HG02763 (cell line): ENCODE measurements around the gene NAA40.

Experiments used
- ATAC-seq: cut with Tn5 transposase; IDR thresholded peaks from one replicate; pipeline ENCODE4 v1.9.1; 2021; ENCODE audit warnings: mild to moderate bottlenecking, moderate library complexity; ENCODE audit not compliant: unreplicated experiment

The NAA40 gene

DNA sequence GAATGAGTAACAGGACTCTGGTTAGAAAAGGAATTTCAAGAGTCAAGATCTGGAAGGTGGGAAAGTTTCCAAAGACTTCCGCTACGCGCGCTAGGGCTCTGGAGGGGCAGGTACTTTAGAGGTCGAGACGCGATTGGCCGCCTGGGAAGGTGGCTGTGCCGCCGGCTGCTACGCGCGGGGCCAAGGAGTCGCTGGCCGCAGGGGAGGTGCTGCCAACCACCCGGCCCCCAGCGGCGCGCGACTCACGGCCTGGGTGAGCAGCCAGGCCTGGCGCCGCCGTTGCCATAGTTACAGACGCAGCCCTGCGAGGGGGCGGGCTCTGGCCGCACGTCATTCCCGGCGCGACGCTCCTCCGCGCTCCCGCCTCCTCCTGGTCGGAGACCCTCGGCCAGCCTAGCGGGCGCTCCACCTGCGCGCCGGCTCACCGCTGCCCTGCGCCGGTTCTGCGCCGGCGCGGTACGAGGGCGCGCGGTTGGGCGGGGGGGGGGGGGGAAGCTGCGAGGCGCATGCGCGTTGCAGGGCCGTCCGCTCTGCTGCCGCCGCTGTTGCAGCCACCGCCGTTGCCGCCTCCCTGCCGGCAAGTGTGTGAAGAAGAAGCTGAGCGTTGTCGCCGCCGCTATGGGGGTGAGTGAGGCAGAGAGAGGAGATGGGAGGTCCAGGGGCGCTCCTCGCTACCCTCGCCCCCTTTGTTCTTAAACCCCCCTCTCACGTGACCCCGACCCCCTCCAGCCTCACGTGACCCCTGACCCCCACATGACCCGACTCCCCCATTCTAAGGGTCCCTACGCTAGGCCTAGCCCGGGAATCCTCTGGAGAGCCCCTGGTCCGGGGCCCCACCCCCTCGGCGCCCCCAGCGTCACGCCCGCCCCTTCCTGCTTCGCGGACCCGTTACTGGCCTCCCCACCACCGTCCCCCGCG lies at the start of gene NAA40:
NAA40 (plus strand) TSS at position 524 of the 918 bp plus-strand sequence; CDS start at position 619, 95 bp downstream.
- peak; percentile 95 for ATAC-seq

DNA sequence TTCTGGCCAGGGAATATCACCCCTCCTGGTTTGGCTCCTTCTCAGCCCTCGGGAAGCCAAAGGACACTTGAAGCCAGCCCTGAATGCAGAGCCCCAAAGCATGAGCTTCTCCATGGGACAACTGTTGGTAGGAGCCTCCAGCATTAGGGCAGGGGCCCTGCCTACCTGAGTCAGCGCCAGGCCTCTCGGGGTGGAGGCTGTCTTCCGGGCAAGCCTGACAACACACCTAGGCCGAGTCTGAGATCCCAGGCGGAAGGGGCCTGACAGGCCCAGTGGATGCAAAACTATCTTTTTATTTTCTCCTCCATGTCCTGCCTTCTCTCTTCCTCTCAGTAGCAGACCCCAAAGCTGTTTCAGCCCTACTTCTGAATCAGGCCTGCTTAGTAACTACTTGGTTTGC lies 49.5 kb upstream of the NAA40 start:
- ATAC-seq, result no peak

DNA sequence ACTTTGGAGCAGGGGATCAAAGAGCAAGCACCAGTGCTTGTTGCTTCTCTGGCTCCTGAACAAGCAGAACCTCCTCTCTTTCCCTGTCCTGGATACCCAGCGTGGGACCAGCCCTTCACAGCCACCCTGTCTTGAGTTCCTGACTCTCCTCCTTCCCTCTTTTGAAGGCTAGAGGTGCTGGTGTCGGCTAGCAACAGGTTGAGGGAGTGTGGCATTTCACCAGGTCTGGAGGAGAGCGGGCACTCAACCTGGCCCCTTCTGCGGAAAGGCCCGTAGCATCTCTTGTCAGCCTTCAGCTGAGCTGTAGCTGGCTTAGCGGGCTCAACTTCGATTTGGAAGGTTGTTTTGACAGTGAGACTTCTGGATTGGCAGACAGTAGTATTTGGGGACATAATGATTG lies 48.4 kb upstream of the NAA40 start:
- no peak for ATAC-seq

DNA sequence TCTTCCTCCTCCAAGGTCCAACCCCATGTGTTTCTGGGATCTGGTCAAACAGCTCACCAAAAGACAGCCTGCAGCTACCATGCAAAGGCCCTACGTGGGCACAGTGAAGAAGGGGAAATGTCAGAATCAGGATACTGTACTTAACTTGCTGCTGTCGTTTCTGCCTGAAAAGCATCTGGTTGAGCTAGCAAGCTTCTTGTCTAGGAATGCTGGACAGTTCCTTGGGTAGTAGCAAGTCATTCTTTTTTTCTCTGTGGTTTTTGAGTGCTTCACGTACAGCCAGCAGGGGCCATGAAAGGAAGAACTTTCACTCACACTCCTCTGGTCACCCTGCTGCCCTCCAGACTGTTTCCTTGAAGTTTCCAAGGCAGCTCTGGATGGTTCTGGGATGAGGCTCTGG lies 46.6 kb upstream of the NAA40 start:
- ATAC-seq, result no peak

DNA sequence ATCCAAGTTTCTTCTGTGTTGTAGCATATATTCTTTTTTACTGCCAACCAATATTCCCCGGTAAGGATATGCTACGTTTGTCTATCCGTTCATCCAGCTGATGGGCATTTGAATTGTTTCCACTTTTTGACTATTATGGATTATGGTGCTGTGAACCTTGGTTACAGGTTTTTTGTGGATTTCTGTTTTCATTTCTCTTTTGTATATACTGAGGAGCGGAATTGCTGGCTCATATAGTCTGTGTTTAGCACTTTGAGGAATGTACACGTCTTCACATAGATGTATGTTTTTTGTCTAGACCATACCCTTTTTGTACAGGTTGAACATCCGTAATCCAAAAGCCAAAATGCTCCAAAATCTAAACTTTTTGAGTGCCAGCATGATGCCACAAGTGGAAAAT lies 45.4 kb upstream of the NAA40 start:
- no peak for ATAC-seq

DNA sequence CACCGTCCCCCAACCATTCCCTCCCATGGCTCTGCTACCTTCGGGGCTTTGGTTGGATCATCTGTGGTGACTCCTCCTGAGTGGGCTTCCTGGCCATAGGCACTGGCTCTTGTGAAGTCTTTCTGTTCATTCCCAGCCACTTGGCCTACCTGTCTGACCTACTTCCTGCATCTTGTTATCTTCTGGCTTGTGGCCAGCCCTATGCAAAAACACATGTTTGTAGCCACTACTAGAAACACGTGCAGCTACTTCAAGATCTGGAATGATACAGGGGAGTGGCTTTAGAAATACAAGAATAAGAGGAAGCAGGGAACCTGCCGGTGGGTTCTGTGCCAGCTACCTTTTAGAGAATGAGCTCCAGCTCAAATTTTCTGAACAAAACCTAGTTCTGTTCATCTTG lies 42.7 kb upstream of the NAA40 start:
- no peak for ATAC-seq

DNA sequence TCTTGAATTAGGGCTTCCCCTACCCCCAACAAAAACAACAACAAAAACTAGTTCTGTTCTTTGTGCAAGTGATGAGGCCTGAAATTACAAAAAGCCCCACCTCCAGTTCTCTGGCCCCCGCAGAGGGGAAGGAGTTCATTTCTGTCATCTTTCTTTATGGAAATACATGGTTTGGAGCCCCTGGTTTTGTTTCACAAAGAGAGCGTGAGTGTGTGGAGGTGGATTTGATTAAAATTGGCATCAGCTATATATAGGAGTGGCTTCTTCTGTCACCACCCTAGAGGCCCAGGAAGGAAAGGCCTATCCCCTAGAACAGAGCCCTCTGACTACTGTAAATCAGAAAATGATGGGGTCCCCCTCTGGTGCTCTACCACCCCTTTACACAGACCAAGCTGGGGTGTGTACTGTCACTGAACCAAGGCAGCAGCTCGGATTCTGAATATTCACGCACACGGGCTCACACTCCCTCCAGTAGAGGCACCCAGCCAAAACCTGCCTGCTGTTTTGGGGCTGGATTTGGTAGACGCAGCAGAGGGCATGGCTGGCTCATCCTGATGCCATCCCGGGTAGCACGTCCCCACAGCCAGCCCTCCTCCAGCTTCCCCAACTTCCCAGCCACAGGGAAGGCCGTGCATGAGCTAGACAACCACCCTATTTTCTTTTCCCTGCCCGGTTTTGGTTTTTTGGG lies 41.2 kb upstream of the NAA40 start:
- ATAC-seq, result no peak

DNA sequence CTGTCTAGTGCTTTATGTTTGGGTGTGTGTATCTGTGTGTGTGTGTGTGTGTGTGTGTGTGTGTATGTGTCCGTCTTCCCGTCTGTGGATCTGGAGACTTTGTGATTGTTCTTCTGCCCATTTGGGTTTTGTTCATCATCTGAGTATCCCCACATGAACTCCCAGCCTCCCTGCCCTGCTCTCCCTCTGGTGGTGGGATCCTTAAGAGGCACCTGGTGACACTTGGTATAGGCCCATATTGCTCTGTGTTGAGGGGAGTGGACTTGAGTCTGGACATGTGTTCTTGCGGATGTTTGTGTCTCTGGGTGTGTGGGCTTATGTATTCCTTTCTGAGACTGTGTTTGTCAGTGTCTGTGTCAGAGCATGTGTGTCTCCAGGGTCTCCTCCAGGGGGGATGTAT lies 37.1 kb upstream of the NAA40 start:
- no peak for ATAC-seq

DNA sequence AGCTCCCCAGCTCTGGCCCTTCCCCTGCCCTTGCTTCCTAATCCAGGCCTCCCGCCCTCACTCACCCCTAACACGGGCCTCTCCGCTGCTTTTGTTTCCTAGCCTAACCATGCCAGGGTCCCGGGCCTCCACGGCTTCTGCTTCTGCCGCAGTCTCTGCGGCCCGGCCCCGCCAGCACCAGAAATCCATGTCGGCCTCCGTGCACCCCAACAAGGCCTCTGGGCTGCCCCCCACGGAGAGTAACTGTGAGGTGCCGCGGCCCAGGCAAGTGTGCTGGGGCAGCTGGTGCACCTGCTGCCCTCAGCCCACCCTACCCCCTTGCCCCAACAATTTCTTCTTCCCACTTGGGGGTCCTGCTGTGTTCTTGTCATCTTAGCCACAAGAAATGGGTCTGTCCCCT lies 34.9 kb upstream of the NAA40 start:
- ATAC-seq, result no peak

DNA sequence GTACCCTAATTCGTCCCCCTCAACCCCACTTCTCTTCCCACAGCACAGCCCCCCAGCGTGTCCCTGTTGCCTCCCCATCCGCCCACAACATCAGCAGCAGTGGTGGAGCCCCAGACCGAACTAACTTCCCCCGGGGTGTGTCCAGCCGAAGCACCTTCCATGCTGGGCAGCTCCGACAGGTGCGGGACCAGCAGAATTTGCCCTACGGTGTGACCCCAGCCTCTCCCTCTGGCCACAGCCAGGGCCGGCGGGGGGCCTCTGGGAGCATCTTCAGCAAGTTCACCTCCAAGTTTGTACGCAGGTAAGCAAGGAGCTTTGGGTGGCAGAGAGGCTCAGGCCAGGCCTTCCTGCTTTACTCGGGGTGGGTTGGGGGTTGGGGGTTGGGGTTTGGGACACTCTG lies 34.1 kb upstream of the NAA40 start:
- no peak for ATAC-seq

DNA sequence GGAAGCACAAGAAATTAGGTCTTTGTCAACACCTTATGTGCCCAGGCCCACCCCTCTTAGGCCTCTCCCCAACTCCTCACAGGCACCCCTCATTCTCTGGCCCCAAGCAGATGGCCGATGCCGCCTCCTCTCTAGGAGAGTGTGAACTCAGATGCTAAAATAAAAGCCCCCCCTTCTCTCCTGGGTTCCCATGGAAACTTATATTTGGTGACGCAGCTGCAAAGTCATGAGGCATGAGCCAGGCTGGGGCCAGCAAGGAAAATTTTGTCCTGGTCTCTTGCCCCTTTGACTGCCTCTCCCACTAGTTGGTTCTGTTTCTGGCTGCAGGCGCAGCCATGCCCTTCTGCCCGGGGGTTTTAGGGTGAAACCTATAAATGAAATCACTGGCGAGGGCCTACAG lies 33.6 kb upstream of the NAA40 start:
- ATAC-seq, result no peak

DNA sequence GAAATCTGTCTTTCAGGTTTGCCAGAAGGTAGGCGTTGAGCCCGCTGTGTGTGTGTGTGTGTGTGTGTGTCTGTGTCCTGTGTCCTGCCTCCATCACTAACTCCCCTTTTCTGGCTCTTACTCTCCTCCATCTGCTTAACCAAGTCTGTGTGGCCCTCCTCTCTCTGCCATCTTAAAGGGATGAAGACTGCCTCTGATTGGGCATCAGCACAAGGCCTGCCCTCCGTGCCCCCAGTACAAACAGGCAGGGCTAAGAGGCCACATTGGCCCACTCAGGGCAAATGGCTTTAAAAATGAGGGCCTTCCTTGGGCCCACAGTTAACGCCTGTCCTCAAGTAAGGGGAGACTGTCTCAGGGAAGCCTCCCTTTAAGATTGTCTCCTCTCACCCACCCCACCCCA lies 32.7 kb upstream of the NAA40 start:
- no peak for ATAC-seq

DNA sequence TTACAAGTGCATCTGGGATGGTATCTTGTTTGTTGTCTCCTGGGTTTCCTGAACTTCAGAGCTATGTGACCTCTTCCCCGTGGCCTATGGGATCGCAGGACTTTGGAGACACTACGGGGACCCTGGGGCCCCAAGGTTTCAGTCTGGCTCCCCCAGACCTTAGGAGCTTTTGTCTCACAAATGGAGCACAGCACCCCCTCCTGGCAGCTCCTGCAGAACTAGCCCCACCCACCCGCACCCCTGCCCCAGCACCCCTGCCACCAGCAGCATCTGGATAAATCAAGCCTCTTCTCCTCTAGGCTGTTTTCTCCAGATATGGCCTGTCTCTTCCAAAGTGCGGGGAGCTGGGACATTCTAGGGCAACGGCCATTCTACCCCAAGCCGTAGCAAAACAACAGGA lies 32.2 kb upstream of the NAA40 start:
- no peak for ATAC-seq

DNA sequence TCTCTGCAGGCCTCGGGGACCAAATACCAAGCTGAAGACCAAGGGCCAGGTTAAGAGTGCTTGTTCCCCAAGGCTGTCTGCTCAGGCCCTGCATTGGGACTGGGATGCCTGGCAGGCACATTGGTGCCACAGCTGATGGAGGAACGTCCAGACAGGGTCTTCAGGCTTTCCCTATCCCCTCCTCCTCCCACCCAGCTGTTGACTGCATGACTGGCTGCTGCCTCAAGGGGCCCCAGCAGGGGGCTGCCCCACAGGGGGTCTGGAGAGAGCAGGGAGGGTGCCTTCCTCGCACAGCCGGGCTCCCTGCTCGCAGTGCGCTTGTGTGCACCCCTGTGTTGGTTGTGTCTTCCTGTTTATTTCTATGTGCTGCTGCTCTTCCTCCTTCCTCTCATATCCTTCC lies 31.7 kb upstream of the NAA40 start:
- ATAC-seq, result no peak

DNA sequence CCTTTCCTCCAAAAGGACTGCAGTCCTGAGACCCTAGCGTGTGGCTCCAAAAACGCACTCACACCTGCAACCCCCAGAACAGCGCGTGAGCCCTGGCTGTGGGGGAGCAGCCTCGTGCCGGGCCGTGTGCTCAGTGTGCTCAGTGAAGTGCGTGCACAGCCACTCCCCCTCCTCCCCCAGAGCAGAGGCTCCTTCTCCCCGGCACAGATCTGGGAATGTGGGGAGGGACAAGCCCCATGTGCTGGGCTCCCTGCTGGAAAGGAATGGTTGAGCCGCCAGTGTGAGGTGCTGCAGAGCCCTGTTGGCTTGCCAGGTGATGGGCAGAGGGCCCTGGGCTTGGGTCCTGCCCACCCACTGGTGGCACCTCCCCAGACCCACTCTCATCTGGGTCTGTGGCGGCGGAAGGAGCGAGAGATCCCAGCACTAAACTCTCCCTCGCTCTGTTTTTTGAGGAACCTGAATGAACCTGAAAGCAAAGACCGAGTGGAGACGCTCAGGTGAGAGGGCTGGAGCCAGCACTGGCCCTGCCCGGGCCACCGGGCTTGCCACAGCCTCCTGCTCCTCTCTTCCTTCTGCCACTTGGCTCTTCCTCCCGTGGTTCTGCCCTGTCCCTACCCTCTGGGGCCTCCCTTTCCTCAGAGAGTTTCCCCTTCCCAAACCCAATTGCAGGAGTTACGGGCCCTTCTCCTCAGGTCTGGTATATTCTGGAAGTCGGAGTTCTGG lies 30.8 kb upstream of the NAA40 start:
- no peak for ATAC-seq

DNA sequence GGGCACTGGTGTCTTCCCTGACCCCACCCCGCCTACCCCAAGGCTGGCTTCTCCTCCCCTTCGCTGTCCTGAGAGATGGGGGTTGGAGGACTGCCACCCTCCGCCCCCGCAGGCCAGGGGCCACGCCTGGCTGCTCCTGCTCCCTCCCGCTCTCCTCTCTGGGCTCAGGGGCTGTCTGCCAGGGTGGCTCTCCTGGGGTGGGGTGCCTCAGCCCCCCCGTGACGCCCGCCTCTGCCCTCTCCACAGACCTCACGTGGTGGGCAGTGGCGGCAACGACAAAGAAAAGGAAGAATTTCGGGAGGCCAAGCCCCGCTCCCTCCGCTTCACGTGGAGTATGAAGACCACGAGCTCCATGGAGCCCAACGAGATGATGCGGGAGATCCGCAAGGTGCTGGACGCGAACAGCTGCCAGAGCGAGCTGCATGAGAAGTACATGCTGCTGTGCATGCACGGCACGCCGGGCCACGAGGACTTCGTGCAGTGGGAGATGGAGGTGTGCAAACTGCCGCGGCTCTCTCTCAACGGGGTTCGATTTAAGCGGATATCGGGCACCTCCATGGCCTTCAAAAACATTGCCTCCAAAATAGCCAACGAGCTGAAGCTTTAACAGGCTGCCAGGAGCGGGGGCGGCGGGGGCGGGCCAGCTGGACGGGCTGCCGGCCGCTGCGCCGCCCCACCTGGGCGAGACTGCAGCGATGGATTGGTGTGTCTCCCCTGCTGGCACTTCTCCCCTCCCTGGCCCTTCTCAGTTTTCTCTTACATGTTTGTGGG lies 30.0 kb upstream of the NAA40 start:
- ATAC-seq, result no peak

DNA sequence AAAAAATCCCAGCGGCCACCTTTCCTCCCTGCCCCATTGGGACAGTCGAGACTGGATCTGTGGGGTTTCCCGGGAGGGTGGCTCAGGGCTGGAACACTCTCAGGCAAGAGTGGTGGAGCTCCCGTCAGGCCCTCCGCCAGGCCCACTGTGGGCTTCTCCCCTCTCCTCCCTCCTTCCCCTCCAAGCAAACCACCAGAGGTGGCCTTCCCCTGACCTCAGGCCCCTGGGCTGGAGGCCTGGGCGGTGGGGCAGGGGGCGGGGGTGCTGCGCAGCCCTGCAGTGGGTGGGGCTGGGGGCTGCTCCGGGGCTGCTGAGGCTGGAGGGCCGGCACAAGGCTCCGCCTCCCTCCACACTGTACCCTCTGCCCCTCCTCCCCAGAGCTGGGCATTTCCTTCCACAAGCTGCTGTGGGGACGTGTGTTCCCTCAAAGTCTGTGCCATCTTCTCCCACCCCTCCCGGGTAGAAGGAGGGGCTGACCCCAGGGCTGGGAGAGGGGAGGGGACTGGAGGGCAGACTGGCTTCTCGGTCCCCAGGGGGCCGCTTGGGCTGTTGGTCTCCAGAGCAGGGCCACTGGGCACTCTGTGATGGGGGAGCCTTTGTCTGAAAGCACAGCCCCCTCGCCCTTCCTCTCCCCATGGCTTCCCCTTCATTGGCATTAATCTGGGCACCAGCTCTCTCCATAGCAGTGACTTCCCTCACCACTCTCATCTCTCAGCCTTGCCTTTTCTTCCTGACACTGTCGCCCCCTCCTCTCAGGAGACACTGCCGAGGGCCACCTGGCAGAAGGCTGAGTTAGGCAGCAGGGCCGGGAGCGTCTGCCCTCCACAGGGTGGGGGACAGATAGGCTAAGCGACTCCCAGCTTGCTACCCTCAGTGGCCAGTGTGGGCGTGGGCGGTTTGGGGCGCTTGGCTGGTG lies 29.0 kb upstream of the NAA40 start:
- no peak for ATAC-seq

DNA sequence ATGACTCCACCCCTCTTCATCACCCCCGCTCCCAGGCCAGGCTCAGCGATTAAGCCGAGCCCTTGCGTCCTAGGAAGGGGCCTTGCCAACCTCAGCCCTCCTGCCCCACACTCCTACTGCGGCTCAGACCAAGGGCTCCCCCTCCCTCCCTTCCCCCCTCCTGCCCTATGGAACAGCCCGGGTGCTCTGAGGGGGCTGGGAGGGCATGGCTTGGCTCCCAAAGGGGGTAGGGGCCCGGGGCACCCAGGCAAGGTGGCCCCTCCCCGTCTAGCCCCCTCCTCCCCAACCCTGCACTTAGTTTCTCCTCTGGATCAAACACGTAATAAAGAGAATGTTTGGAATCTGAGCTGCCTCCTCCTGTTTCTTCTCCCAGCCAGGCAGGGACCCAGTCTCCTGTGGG lies 28.1 kb upstream of the NAA40 start:
- ATAC-seq, result no peak

DNA sequence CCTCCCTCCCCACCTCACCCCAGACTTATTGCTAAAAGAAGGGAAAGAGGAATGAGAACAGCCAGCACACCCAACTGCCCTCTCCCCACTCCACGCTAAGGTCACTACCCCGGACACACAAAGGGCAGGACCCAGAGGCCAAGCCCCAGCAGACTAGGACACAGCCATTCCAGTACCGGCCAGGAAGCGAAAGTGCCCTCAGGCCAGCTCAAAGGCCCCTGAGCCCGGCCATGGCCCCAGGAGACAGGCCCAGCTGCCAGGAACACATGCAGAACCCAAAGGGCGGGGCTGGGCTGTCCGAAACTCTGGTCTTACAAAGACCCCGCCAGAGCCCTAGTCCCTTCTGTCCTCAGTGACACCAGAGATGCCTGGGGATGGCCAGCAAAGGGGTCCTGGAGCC lies 27.4 kb upstream of the NAA40 start:
- ATAC-seq, result no peak

DNA sequence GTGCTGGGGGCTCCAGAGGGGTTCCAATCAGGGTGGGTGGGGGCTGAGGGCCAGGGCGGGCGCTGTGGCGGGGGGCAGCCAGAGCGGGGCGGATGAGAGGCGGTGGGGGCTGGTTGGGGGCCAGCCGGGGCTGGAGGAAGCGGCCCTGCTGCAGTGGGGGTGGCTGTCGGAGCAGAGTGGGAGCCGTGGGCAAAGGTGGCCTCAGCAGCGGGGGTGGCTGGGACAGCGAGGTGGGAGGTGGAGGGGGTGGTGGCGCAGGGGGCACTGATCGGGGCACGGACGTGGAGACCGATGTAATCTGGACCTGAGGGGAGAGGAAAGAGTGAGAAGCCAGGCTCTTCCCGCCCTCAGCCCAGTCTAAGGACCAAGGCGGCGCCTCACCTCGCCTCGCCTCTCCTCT lies 26.9 kb upstream of the NAA40 start:
- ATAC-seq, result no peak
